Smooth muscle cell (in vitro differentiated cells): ENCODE data around the gene KCNMB2. TPM values are rescaled to one million over a fixed set of nuclear protein-coding genes. Genes with fewer than 3 reads are reported as not detected.

Source experiments
- DNase-seq: peaks from one replicate; lab custom pipeline; 2025; ENCODE audit not compliant: unreplicated experiment; lab: John Stamatoyannopoulos, UW
- H2AFZ ChIP-seq: fragments of 200-600 bp; sonication (generic); 2 replicates; pipeline ENCODE4 v1.6.0; 2016; ENCODE audit warnings: antibody characterized with exemption, low read depth, mild to moderate bottlenecking
- H3F3A ChIP-seq: fragments of 200-600 bp; sonication (generic); 2 replicates; pipeline ENCODE4 v1.6.0; 2017; ENCODE audit warnings: antibody characterized with exemption, low read depth
- H3K27ac ChIP-seq: fragments of 200-600 bp; sonication (generic); 2 replicates; pipeline ENCODE4 v1.5.1; 2016; ENCODE audit warnings: low read depth, mild to moderate bottlenecking
- H3K27me3 ChIP-seq: fragments of 200-600 bp; sonication (generic); 2 replicates; pipeline ENCODE4 v1.6.1; 2016; ENCODE audit warnings: low read depth, mild to moderate bottlenecking
- H3K36me3 ChIP-seq: fragments of 200-600 bp; sonication (generic); 2 replicates; pipeline ENCODE4 v1.5.1; 2016; ENCODE audit warnings: low read depth
- H3K4me1 ChIP-seq: fragments of 200-600 bp; sonication (generic); 2 replicates; pipeline ENCODE4 v1.5.1; 2016; ENCODE audit warnings: low read depth
- H3K4me2 ChIP-seq: fragments of 200-600 bp; sonication (generic); 2 replicates; pipeline ENCODE4 v1.6.0; 2016; ENCODE audit warnings: mild to moderate bottlenecking
- H3K4me3 ChIP-seq: fragments of 200-600 bp; sonication (generic); 2 replicates; pipeline ENCODE4 v1.5.1; 2016; ENCODE audit warnings: mild to moderate bottlenecking
- H3K79me2 ChIP-seq: fragments of 200-600 bp; sonication (generic); 2 replicates; pipeline ENCODE4 v1.6.0; 2016; ENCODE audit warnings: low read depth, mild to moderate bottlenecking
- H3K9ac ChIP-seq: fragments of 200-600 bp; sonication (generic); 2 replicates; pipeline ENCODE4 v1.6.0; 2016; ENCODE audit warnings: low read depth
- H3K9me3 ChIP-seq: fragments of 200-600 bp; sonication (generic); replicated peaks from 2 replicates; pipeline ENCODE4 v1.5.1; 2016; ENCODE audit warnings: low read depth
- H4K20me1 ChIP-seq: fragments of 200-600 bp; sonication (generic); 2 replicates; pipeline ENCODE4 v1.6.0; 2016; ENCODE audit warnings: low read depth
- CTCF ChIP-seq: fragments of 200-600 bp; sonication (generic); IDR thresholded peaks from 2 replicates; pipeline ENCODE4 v1.5.1; 2017; ENCODE audit warnings: borderline replicate concordance, mild to moderate bottlenecking, antibody characterized with exemption; ENCODE audit not compliant: insufficient read depth, poor library complexity, severe bottlenecking
- WGBS: methylation state at CpG from one replicate; pipeline ENCODE4 v1.1.7; 2016; ENCODE audit warnings: low lambda C conversion rate; 5-methylcytosine and 5-hydroxymethylcytosine counted together
- polyA plus RNA-seq: library from polyadenylated mRNA; unstranded; fragments of >200 nt; fragmentation: Nextera tagmentation; extraction: Ambion mirVana; gene quantifications from 2 replicates; pipeline ENCODE4 v1.2.1, GENCODE V29; 2016
- total RNA-seq: library from RNA; depleted of rRNA; stranded (reverse); fragments of >200 nt; gene quantifications from 2 replicates; pipeline ENCODE4 v1.2.3, GENCODE V29; 2014

Gene KCNMB2
- total and polyA plus RNA-seq, 2 experiments from 2014 or later = 0.09 TPM; not detected in 1

- no peak overlapping the region for H3K27ac ChIP-seq
- H3K79me2 ChIP-seq = no peaks in the 10 kb centered on the region
- H3K36me3 ChIP-seq = no peaks in the 10 kb centered on the region
- no peaks in the 10 kb centered on the region for H3F3A ChIP-seq
- H3K27me3 ChIP-seq = no peaks in the 10 kb centered on the region
- no peak for TF ChIP-seq CTCF
- no peaks in the 10 kb centered on the region for H3K4me1 ChIP-seq
- H3K9ac ChIP-seq = no peak overlapping the region
- H3K9me3 ChIP-seq = no peaks in the 10 kb centered on the region
- H3K4me2 ChIP-seq = no peak overlapping the region
- no peak for DNase-seq
- H3K4me3 ChIP-seq = no peak overlapping the region
- no peaks in the 10 kb centered on the region for H4K20me1 ChIP-seq
- WGBS = 89% methylated on average over 1 of the region's 1 CpG
- H2AFZ ChIP-seq = no peak overlapping the region
Observed at GRCh38 chr3:178568911-178569310, 32.7 kb downstream of the KCNMB2 start.

- no peak overlapping the region for H3K4me2 ChIP-seq
- H3K36me3 ChIP-seq = no peaks in the 10 kb centered on the region
- no peaks in the 10 kb centered on the region for H3K4me1 ChIP-seq
- 83% methylated on average over 2 of the region's 2 CpGs for WGBS
- H2AFZ ChIP-seq = no peak overlapping the region
- H4K20me1 ChIP-seq = no peaks in the 10 kb centered on the region
- DNase-seq = no peak
- H3F3A ChIP-seq = no peaks in the 10 kb centered on the region
- H3K27me3 ChIP-seq = no peaks in the 10 kb centered on the region
- H3K27ac ChIP-seq = no peak overlapping the region
- no peak for TF ChIP-seq CTCF
- H3K9me3 ChIP-seq = no peaks in the 10 kb centered on the region
- H3K9ac ChIP-seq = no peak overlapping the region
- H3K79me2 ChIP-seq = no peaks in the 10 kb centered on the region
- H3K4me3 ChIP-seq = no peak overlapping the region
Observed at GRCh38 chr3:178569826-178570225, 33.6 kb downstream of the KCNMB2 start.

GRCh38 chr3:178583963-178584575, 47.8 kb downstream of the KCNMB2 start:
- DNase-seq = no peak
- Histone ChIP-seq H2AFZ (no peak overlapping the region), H3F3A (no peaks in the 10 kb centered on the region), H3K4me2 (no peak overlapping the region), H3K9me3 (peaks cover 4% of the 10 kb centered on the region), H3K9ac (no peak overlapping the region), H3K36me3 (no peaks in the 10 kb centered on the region), H3K27ac (no peak overlapping the region), H3K4me1 (peaks cover 4% of the 10 kb centered on the region), H3K79me2 (no peaks in the 10 kb centered on the region), H3K4me3 (no peak overlapping the region), H4K20me1 (no peaks in the 10 kb centered on the region), H3K27me3 (no peaks in the 10 kb centered on the region)
- 75% methylated on average over 4 of the region's 4 CpGs for WGBS
- no peak for TF ChIP-seq CTCF

- H3K4me3 ChIP-seq = no peak overlapping the region
- no peak overlapping the region for H2AFZ ChIP-seq
- H3K36me3 ChIP-seq = no peaks in the 10 kb centered on the region
- no peaks in the 10 kb centered on the region for H4K20me1 ChIP-seq
- H3K4me1 ChIP-seq = peaks cover 4% of the 10 kb centered on the region
- no peaks in the 10 kb centered on the region for H3K79me2 ChIP-seq
- WGBS = 80% methylated on average over 5 of the region's 5 CpGs
- no peak overlapping the region for H3K4me2 ChIP-seq
- no peaks in the 10 kb centered on the region for H3F3A ChIP-seq
- H3K9ac ChIP-seq = no peak overlapping the region
- TF ChIP-seq CTCF = no peak
- no peaks in the 10 kb centered on the region for H3K27me3 ChIP-seq
- no peak for DNase-seq
- no peak overlapping the region for H3K27ac ChIP-seq
- peaks cover 4% of the 10 kb centered on the region for H3K9me3 ChIP-seq
Observed at GRCh38 chr3:178584722-178585380, 48.6 kb downstream of the KCNMB2 start.
